ENCODE data around the gene BRIP1.
A peak's percentile ranks its signal among the peaks of the same experiment; 100 is the strongest.

BRIP1 gene

GRCh38 chr17:61880589-61881102 is 17.3 kb upstream of the BRIP1 start:
- H3K9ac ChIP-seq (ENCODE audit: low read length), result no peak overlapping the region
- H3K27ac ChIP-seq (ENCODE audit: low read length), result no peak overlapping the region
- peaks cover 26% of the 10 kb centered on the region for H3K36me3 ChIP-seq (ENCODE audit: control insufficient read depth, low read depth, low read length)
- no peak overlapping the region for H3K4me3 ChIP-seq (ENCODE audit: low read length)
- no peaks in the 10 kb centered on the region for H3K9me3 ChIP-seq (ENCODE audit: control insufficient read depth, low read depth, low read length)
- H3K4me1 ChIP-seq (ENCODE audit: control insufficient read depth, low read depth, low read length), result no peaks in the 10 kb centered on the region
- H3K27me3 ChIP-seq (ENCODE audit: control insufficient read depth, insufficient read depth, low read length), result no peaks in the 10 kb centered on the region

GRCh38 chr17:61878984-61879612 is 15.8 kb upstream of the BRIP1 start:
- Histone ChIP-seq H3K4me3 (ENCODE audit: low read length) (no peak overlapping the region), H3K36me3 (ENCODE audit: control insufficient read depth, low read depth, low read length) (peaks cover 25% of the 10 kb centered on the region), H3K4me1 (ENCODE audit: control insufficient read depth, low read depth, low read length) (no peaks in the 10 kb centered on the region), H3K27me3 (ENCODE audit: control insufficient read depth, insufficient read depth, low read length) (no peaks in the 10 kb centered on the region), H3K27ac (ENCODE audit: low read length) (no peak overlapping the region), H3K9me3 (ENCODE audit: control insufficient read depth, low read depth, low read length) (no peaks in the 10 kb centered on the region), H3K9ac (ENCODE audit: low read length) (no peak overlapping the region)

GRCh38 chr17:61878520-61878919 is 15.2 kb upstream of the BRIP1 start:
- Histone ChIP-seq H3K4me3 (ENCODE audit: low read length) (no peak overlapping the region), H3K36me3 (ENCODE audit: control insufficient read depth, low read depth, low read length) (peaks cover 27% of the 10 kb centered on the region), H3K9me3 (ENCODE audit: control insufficient read depth, low read depth, low read length) (no peaks in the 10 kb centered on the region), H3K27ac (ENCODE audit: low read length) (no peak overlapping the region), H3K27me3 (ENCODE audit: control insufficient read depth, insufficient read depth, low read length) (no peaks in the 10 kb centered on the region), H3K4me1 (ENCODE audit: control insufficient read depth, low read depth, low read length) (no peaks in the 10 kb centered on the region), H3K9ac (ENCODE audit: low read length) (no peak overlapping the region)

GRCh38 chr17:61877837-61878236 is 14.5 kb upstream of the BRIP1 start:
- Histone ChIP-seq H3K4me3 (ENCODE audit: low read length) (no peak overlapping the region), H3K9me3 (ENCODE audit: control insufficient read depth, low read depth, low read length) (no peaks in the 10 kb centered on the region), H3K27me3 (ENCODE audit: control insufficient read depth, insufficient read depth, low read length) (no peaks in the 10 kb centered on the region), H3K9ac (ENCODE audit: low read length) (no peak overlapping the region), H3K27ac (ENCODE audit: low read length) (no peak overlapping the region), H3K4me1 (ENCODE audit: control insufficient read depth, low read depth, low read length) (no peaks in the 10 kb centered on the region), H3K36me3 (ENCODE audit: control insufficient read depth, low read depth, low read length) (peaks cover 26% of the 10 kb centered on the region)

- Histone ChIP-seq H3K36me3 (ENCODE audit: control insufficient read depth, low read depth, low read length) (peaks cover 29% of the 10 kb centered on the region), H3K4me1 (ENCODE audit: control insufficient read depth, low read depth, low read length) (no peaks in the 10 kb centered on the region), H3K4me3 (ENCODE audit: low read length) (no peak overlapping the region), H3K9ac (ENCODE audit: low read length) (no peak overlapping the region), H3K27me3 (ENCODE audit: control insufficient read depth, insufficient read depth, low read length) (no peaks in the 10 kb centered on the region), H3K27ac (ENCODE audit: low read length) (no peak overlapping the region), H3K9me3 (ENCODE audit: control insufficient read depth, low read depth, low read length) (no peaks in the 10 kb centered on the region)
Observed at GRCh38 chr17:61875804-61876203, 12.5 kb upstream of the BRIP1 start.

GRCh38 chr17:61875285-61875684 is 12.0 kb upstream of the BRIP1 start:
- no peaks in the 10 kb centered on the region for H3K4me1 ChIP-seq (ENCODE audit: control insufficient read depth, low read depth, low read length)
- no peak overlapping the region for H3K4me3 ChIP-seq (ENCODE audit: low read length)
- H3K36me3 ChIP-seq (ENCODE audit: control insufficient read depth, low read depth, low read length), result peaks cover 33% of the 10 kb centered on the region
- H3K27me3 ChIP-seq (ENCODE audit: control insufficient read depth, insufficient read depth, low read length), result no peaks in the 10 kb centered on the region
- H3K9me3 ChIP-seq (ENCODE audit: control insufficient read depth, low read depth, low read length), result no peaks in the 10 kb centered on the region
- H3K27ac ChIP-seq (ENCODE audit: low read length), result no peak overlapping the region
- H3K9ac ChIP-seq (ENCODE audit: low read length), result no peak overlapping the region

- Histone ChIP-seq H3K9me3 (ENCODE audit: control insufficient read depth, low read depth, low read length) (no peaks in the 10 kb centered on the region), H3K4me3 (ENCODE audit: low read length) (no peak overlapping the region), H3K9ac (ENCODE audit: low read length) (no peak overlapping the region), H3K36me3 (ENCODE audit: control insufficient read depth, low read depth, low read length) (peaks cover 45% of the 10 kb centered on the region), H3K4me1 (ENCODE audit: control insufficient read depth, low read depth, low read length) (no peaks in the 10 kb centered on the region), H3K27ac (ENCODE audit: low read length) (no peak overlapping the region), H3K27me3 (ENCODE audit: control insufficient read depth, insufficient read depth, low read length) (no peaks in the 10 kb centered on the region)
Observed at GRCh38 chr17:61874075-61874474, 10.7 kb upstream of the BRIP1 start.

- no peak overlapping the region for H3K9ac ChIP-seq (ENCODE audit: low read length)
- no peak overlapping the region for H3K27ac ChIP-seq (ENCODE audit: low read length)
- H3K4me3 ChIP-seq (ENCODE audit: low read length), result no peak overlapping the region
- H3K9me3 ChIP-seq (ENCODE audit: control insufficient read depth, low read depth, low read length), result no peaks in the 10 kb centered on the region
- H3K4me1 ChIP-seq (ENCODE audit: control insufficient read depth, low read depth, low read length), result no peaks in the 10 kb centered on the region
- H3K36me3 ChIP-seq (ENCODE audit: control insufficient read depth, low read depth, low read length), result peaks cover 57% of the 10 kb centered on the region
- no peaks in the 10 kb centered on the region for H3K27me3 ChIP-seq (ENCODE audit: control insufficient read depth, insufficient read depth, low read length)
Observed at GRCh38 chr17:61872099-61872498, 8.8 kb upstream of the BRIP1 start.

- Histone ChIP-seq H3K27me3 (ENCODE audit: control insufficient read depth, insufficient read depth, low read length) (no peaks in the 10 kb centered on the region), H3K9ac (ENCODE audit: low read length) (no peak overlapping the region), H3K27ac (ENCODE audit: low read length) (no peak overlapping the region), H3K9me3 (ENCODE audit: control insufficient read depth, low read depth, low read length) (no peaks in the 10 kb centered on the region), H3K36me3 (ENCODE audit: control insufficient read depth, low read depth, low read length) (peaks cover 45% of the 10 kb centered on the region), H3K4me3 (ENCODE audit: low read length) (no peak overlapping the region), H3K4me1 (ENCODE audit: control insufficient read depth, low read depth, low read length) (no peaks in the 10 kb centered on the region)
Observed at GRCh38 chr17:61869138-61869537, 5.8 kb upstream of the BRIP1 start.

- H3K4me1 ChIP-seq (ENCODE audit: control insufficient read depth, low read depth, low read length), result no peaks in the 10 kb centered on the region
- no peaks in the 10 kb centered on the region for H3K27me3 ChIP-seq (ENCODE audit: control insufficient read depth, insufficient read depth, low read length)
- H3K9ac ChIP-seq (ENCODE audit: low read length), result no peak overlapping the region
- no peaks in the 10 kb centered on the region for H3K9me3 ChIP-seq (ENCODE audit: control insufficient read depth, low read depth, low read length)
- H3K4me3 ChIP-seq (ENCODE audit: low read length), result no peak overlapping the region
- no peak overlapping the region for H3K27ac ChIP-seq (ENCODE audit: low read length)
- peaks cover 41% of the 10 kb centered on the region for H3K36me3 ChIP-seq (ENCODE audit: control insufficient read depth, low read depth, low read length)
Observed at GRCh38 chr17:61868074-61868473, 4.7 kb upstream of the BRIP1 start.

GRCh38 chr17:61867033-61867432 is 3.7 kb upstream of the BRIP1 start:
- H3K27ac ChIP-seq (ENCODE audit: low read length), result no peak overlapping the region
- no peak overlapping the region for H3K4me3 ChIP-seq (ENCODE audit: low read length)
- no peaks in the 10 kb centered on the region for H3K9me3 ChIP-seq (ENCODE audit: control insufficient read depth, low read depth, low read length)
- H3K4me1 ChIP-seq (ENCODE audit: control insufficient read depth, low read depth, low read length), result peaks cover 4% of the 10 kb centered on the region
- no peaks in the 10 kb centered on the region for H3K27me3 ChIP-seq (ENCODE audit: control insufficient read depth, insufficient read depth, low read length)
- H3K36me3 ChIP-seq (ENCODE audit: control insufficient read depth, low read depth, low read length), result peaks cover 38% of the 10 kb centered on the region
- H3K9ac ChIP-seq (ENCODE audit: low read length), result no peak overlapping the region

- H3K27ac ChIP-seq (ENCODE audit: low read length), result peak overlapping the region; percentile 73
- H3K9me3 ChIP-seq (ENCODE audit: control insufficient read depth, low read depth, low read length), result no peaks in the 10 kb centered on the region
- peaks cover 13% of the 10 kb centered on the region for H3K4me1 ChIP-seq (ENCODE audit: control insufficient read depth, low read depth, low read length)
- H3K27me3 ChIP-seq (ENCODE audit: control insufficient read depth, insufficient read depth, low read length), result no peaks in the 10 kb centered on the region
- H3K4me3 ChIP-seq (ENCODE audit: low read length), result peak overlapping the region; percentile 92
- peak overlapping the region; percentile 96 for H3K9ac ChIP-seq (ENCODE audit: low read length)
- peaks cover 23% of the 10 kb centered on the region for H3K36me3 ChIP-seq (ENCODE audit: control insufficient read depth, low read depth, low read length)
Observed at GRCh38 chr17:61863801-61864126, 436 bp upstream of the BRIP1 start.
